ENCODE data around the gene APOC3.
A peak's percentile ranks its signal among the peaks of the same experiment; 100 is the strongest.

APOC3 gene

GRCh38 chr11:116852261-116853031 is 22.7 kb downstream of the APOC3 start:
- DNase-seq: no peak

- no peak for DNase-seq
Observed at GRCh38 chr11:116853461-116854073, 23.9 kb downstream of the APOC3 start.

- DNase-seq: no peak
Observed at GRCh38 chr11:116855413-116855812, 25.7 kb downstream of the APOC3 start.

- no peak for DNase-seq
Observed at GRCh38 chr11:116856423-116856822, 26.7 kb downstream of the APOC3 start.

- no peak for DNase-seq
Observed at GRCh38 chr11:116857316-116857715, 27.6 kb downstream of the APOC3 start.

- DNase-seq: no peak
Observed at GRCh38 chr11:116857936-116858335, 28.2 kb downstream of the APOC3 start.

- no peak for DNase-seq
Observed at GRCh38 chr11:116859175-116859574, 29.5 kb downstream of the APOC3 start.

- DNase-seq: no peak
Observed at GRCh38 chr11:116860303-116860702, 30.6 kb downstream of the APOC3 start.

GRCh38 chr11:116861539-116861938 is 31.8 kb downstream of the APOC3 start:
- no peak for DNase-seq

- DNase-seq: peak; percentile 46
Observed at GRCh38 chr11:116862185-116862584, 32.5 kb downstream of the APOC3 start.

GRCh38 chr11:116862951-116863350 is 33.2 kb downstream of the APOC3 start:
- no peak for DNase-seq

GRCh38 chr11:116864531-116864930 is 34.8 kb downstream of the APOC3 start:
- no peak for DNase-seq

- DNase-seq: no peak
Observed at GRCh38 chr11:116865696-116866095, 36.0 kb downstream of the APOC3 start.

- no peak for DNase-seq
Observed at GRCh38 chr11:116866804-116867455, 37.2 kb downstream of the APOC3 start.

GRCh38 chr11:116867619-116868018 is 37.9 kb downstream of the APOC3 start:
- DNase-seq: no peak

GRCh38 chr11:116868066-116868465 is 38.4 kb downstream of the APOC3 start:
- DNase-seq: no peak

- DNase-seq: no peak
Observed at GRCh38 chr11:116869610-116870009, 39.9 kb downstream of the APOC3 start.

- no peak for DNase-seq
Observed at GRCh38 chr11:116870054-116870453, 40.3 kb downstream of the APOC3 start.

GRCh38 chr11:116871248-116871647 is 41.5 kb downstream of the APOC3 start:
- DNase-seq: no peak

GRCh38 chr11:116873381-116873780 is 43.7 kb downstream of the APOC3 start:
- DNase-seq: no peak

GRCh38 chr11:116874251-116874650 is 44.5 kb downstream of the APOC3 start:
- no peak for DNase-seq

- no peak for DNase-seq
Observed at GRCh38 chr11:116875194-116875593, 45.5 kb downstream of the APOC3 start.

- DNase-seq: no peak
Observed at GRCh38 chr11:116876656-116877055, 46.9 kb downstream of the APOC3 start.
